GM18870 (cell line): Measurements from ENCODE around the gene KLHL11.

Source experiments
- ATAC-seq: cut with Tn5 transposase; IDR thresholded peaks from one replicate; pipeline ENCODE4 v1.9.1; 2021; ENCODE audit warnings: moderate library complexity; ENCODE audit not compliant: unreplicated experiment

KLHL11 gene

DNA sequence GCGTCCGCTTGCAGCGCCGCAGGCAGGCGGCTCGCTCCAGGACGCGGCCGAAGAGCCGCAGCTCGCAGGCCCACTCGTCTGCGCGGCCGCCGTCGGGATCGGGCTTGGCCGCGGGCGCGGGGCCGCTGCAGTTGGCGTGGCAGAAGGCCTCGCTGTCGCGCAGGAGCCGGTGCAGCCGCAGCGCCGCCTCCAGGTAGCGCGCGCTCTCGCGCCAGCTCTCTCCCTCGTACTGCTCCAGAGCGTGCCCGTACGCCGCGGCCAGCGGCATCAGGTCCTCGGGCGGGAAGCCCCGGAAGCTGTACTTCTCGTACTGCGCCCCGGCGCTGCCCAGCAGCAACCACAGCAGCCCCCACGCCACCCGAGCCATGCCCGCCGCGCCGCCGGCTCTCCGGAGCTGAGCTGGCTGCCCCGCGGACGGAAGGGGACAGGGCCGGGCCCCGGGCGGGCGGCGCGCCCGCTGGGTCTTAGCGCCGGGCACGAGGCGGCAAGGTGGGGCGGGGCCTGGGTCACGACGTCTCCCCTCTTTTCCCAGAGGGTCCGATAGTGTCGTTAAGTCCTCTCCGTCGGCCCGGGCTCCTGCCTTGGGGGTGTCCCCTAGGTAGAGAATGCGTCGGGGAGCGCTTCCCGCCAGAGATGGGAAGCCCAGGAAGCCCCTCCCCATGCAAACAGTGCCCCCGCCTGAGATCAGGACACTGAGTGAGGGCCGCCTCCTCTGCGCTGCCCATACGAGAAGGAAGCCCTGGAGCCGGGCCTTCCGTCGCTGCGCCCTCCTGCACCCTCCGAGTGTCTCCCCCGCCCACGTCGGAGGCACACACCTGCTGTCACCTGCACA lies 53.5 kb downstream of the KLHL11 start, which contains the start of gene P3H4:
Gene P3H4, minus strand, starts transcription at position 401 of the 832 bp plus-strand sequence. Its CDS starts 34 bp downstream, at position 367.
- no peak for ATAC-seq

DNA sequence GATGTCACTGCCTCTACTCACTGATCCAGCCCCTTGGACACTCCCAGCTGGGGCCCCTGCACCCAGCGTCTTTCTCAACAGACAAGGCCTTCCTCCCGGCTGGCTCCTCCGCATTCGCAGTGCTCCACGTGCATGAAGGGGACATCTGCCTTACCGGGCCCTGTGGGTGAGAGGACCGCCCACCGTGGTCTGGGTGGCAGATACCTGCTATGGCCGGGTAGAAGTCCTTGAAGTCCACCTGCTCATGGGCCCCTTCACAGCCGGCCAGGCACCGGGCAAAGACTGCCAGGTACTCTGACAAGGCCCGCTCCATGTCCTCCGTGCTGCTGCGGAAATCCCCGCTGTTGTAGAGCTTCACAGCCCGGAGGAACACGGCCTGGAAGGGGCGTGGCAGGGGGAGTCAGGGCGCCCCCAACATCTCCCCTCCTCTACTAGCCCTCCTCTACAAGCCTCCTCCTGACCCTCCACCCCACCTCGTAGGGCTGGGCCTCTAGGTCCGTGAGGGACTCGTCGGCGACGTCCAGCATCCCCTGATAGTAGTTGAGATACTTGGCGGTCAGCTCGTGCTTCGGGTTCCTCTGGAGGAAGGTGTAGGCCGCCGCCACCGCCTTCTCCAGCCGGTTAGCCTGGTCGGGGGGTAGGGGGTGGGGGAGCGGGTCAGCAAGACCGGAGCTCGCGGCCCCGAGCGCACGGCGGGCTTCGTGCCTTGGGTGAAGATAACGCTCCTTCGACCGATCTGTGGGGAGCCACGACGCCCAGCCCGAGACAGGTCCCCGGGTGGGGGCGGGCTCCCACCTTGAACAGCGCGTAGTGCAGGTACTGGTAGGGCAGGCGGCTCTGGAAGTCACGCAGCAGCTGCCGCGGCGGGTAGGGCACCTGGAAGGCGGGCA lies 54.3 kb downstream of the KLHL11 start:
- no peak for ATAC-seq

DNA sequence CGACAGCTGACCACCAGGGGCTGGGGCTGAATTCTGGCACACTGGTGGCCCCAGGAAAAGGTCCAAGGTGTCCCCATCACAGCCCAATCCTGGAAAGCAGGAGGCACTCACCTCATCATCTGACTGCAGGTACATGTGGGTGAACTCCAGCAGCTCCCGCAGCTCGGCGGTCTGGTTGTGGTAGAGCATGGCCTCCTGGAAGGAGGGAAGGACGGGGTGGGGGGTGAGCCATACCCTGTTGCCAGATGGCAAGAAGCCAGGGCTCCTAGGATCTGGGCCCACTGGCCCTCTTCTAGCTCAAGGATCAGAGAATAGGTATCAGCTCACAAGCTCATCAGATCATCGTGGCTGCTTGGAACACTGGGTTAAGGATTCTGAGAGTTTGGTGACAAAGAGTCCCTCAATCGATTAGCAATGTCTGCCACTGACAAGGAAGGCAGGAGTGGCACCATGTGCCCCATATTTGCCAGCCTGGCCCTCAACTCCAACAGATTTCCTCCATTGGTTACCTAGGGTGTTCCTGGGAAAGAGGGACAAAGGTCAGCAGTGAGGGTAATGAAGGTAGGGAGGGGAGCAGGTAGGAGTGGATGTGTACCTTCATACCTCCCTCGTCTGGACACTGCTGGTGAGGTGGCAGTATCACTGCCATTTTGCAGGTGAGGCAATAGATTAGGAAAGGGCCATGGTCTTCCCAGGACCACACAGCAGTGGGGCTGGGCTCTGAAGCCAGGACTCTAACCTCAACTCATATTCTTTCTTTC lies 58.4 kb downstream of the KLHL11 start:
- no peak for ATAC-seq
